K562 (cell line): ENCODE results near the gene ATM. TPM values are rescaled to one million over a fixed set of nuclear protein-coding genes. Genes with fewer than 3 reads are reported as not detected.
"Not testable (repeated sequence)": the region's sequence is repeated elsewhere in the genome, so short reads cannot be mapped to it uniquely, and the experiment has no call there.

ENCODE experiments used
- ATAC-seq: fragments of 200-7000 bp; cut with Tn5 transposase; 3 replicates; pipeline ENCODE4 v1.9.1; 2020; ENCODE audit warnings: moderate library complexity
- BruUV-seq: library from RNA; stranded (reverse); fragments of 400-500 nt; replicated peaks from 2 replicates; lab custom pipeline; 2021; lab: Mats Ljungman, UMichigan
- CTCF ChIA-PET: fragments of 300-600 bp; formaldehyde crosslinking; extraction: SDS; loops from one replicate; lab custom pipeline; 2021; ENCODE audit warnings: low intra/inter-chr PET ratio; lab: Yijun Ruan, JAX
- POLR2A ChIA-PET: fragments of 300-600, 350-650 bp; sonication (Branson Sonifier 250); formaldehyde crosslinking; extraction: SDS; loops from one replicate; lab custom pipeline; 2021; ENCODE audit warnings: antibody characterized with exemption, inconsistent platforms; lab: Yijun Ruan, JAX
- DNase-seq, 4 experiments: peaks; one replicate each; pipeline versions ENCODE4 v3.0.0 to v3.0.0-alpha.2; 2011 to 2018; ENCODE audit warnings: low spot score in 3 of 4, mixed read lengths in 3 of 4; ENCODE audit errors: extremely low read depth in 1 of 4
- FAIRE-seq: peaks from 2 replicates; lab custom pipeline; 2011; peaks lifted over from hg19 to GRCh38; lab: Jason Lieb, UNC
- H2AFZ ChIP-seq: 2 replicates; pipeline ENCODE4 v1.6.0; 2011; ENCODE audit warnings: low read depth, low read length, control low read depth, inconsistent platforms
- H3K27ac ChIP-seq: fragments of 200-600 bp; 3 replicates; pipeline ENCODE4 v1.8.0; 2011; ENCODE audit warnings: low read depth, mild to moderate bottlenecking, control low read depth, inconsistent platforms, low read length, moderate library complexity, mixed read lengths; ENCODE audit errors: extremely low read depth
- H3K27me3 ChIP-seq, 2 experiments: fragments of 300-600 bp in 1 of 2; 2 replicates in 1 of 2; 3 replicates in 1 of 2; pipeline versions ENCODE4 v1.6.0 to v1.8.0; 2011; ENCODE audit warnings: inconsistent platforms in 2 of 2, low read length in 2 of 2, mild to moderate bottlenecking in 1 of 2, mixed read lengths in 1 of 2, moderate library complexity in 1 of 2; ENCODE audit not compliant: control insufficient read depth in 2 of 2, insufficient read depth in 2 of 2
- H3K36me3 ChIP-seq: fragments of 300-600 bp; 3 replicates; pipeline ENCODE4 v1.8.0; 2011; ENCODE audit warnings: mild to moderate bottlenecking, low read length, inconsistent platforms; ENCODE audit not compliant: control insufficient read depth, insufficient read depth
- H3K4me1 ChIP-seq, 2 experiments: fragments of 200-600 bp in 1 of 2; replicated peaks in 1 of 2; 2 replicates in 1 of 2; 3 replicates in 1 of 2; pipeline versions ENCODE4 v1.5.1 to v1.8.0; 2011; ENCODE audit warnings: inconsistent platforms in 2 of 2, low read length in 2 of 2, mild to moderate bottlenecking in 1 of 2, mixed read lengths in 1 of 2, moderate library complexity in 1 of 2; ENCODE audit not compliant: control insufficient read depth in 2 of 2, insufficient read depth in 2 of 2
- H3K4me2 ChIP-seq: 2 replicates; pipeline ENCODE4 v1.6.1; 2011; ENCODE audit warnings: low read length, control low read depth, inconsistent platforms, mixed read lengths; ENCODE audit not compliant: insufficient read depth
- H3K4me3 ChIP-seq: fragments of 200-600 bp; sonication (generic), shearing (Covaris generic); 2 replicates; pipeline ENCODE4 v1.5.1; 2016; ENCODE audit warnings: control low read depth, inconsistent platforms
- H3K79me2 ChIP-seq: fragments of 200-600 bp; 3 replicates; pipeline ENCODE4 v1.8.0; 2011; ENCODE audit warnings: low read length, inconsistent platforms; ENCODE audit not compliant: control insufficient read depth, insufficient read depth
- H3K9ac ChIP-seq, 2 experiments: 2 replicates each; pipeline versions ENCODE4 v1.6.0 to v1.6.1; 2011; ENCODE audit warnings: low read depth in 2 of 2, low read length in 2 of 2, control low read depth in 1 of 2, inconsistent platforms in 1 of 2, mild to moderate bottlenecking in 1 of 2, mixed read lengths in 1 of 2; ENCODE audit not compliant: insufficient read depth in 1 of 2
- H3K9me1 ChIP-seq: one replicate; pipeline ENCODE4 v1.6.0; 2011; ENCODE audit warnings: inconsistent platforms, mild to moderate bottlenecking, low read length, moderate library complexity; ENCODE audit not compliant: control insufficient read depth, insufficient read depth
- H3K9me3 ChIP-seq: replicated peaks from 2 replicates; pipeline ENCODE4 v1.5.1; 2011; ENCODE audit warnings: low read depth, low read length, inconsistent platforms; ENCODE audit not compliant: control insufficient read depth, insufficient read depth
- H4K20me1 ChIP-seq: replicated peaks from 2 replicates; pipeline ENCODE4 v1.6.1; 2011; ENCODE audit warnings: low read length, inconsistent platforms, mixed read lengths; ENCODE audit not compliant: control insufficient read depth, insufficient read depth
- ARID1B ChIP-seq: fragments of 450-650 bp; IDR thresholded peaks from 2 replicates; pipeline ENCODE4 v1.6.1; 2016; ENCODE audit warnings: antibody characterized with exemption, mild to moderate bottlenecking, inconsistent platforms
- WGBS: fragments of 100-300 bp; shearing (Covaris generic); methylation state at CpG from one replicate; pipeline ENCODE4 v1.1.6; 2016; ENCODE audit warnings: low coverage, mixed read lengths; ENCODE audit not compliant: insufficient coverage; ENCODE audit errors: missing lambda C conversion rate; 5-methylcytosine and 5-hydroxymethylcytosine counted together
- in situ Hi-C: fragments of 300-500 bp; cut with MboI; formaldehyde crosslinking; loops from 4 replicates; pipeline ENCODE4 v1.15.0; 2018; ENCODE audit warnings: inconsistent platforms, mixed read lengths
- intact Hi-C: fragments of 100-400 bp; cut with micrococcal nuclease; formaldehyde crosslinking; loops from 2 replicates; pipeline ENCODE4 v1.14.2; 2022
- polyA plus RNA-seq, 8 experiments: library from polyadenylated mRNA; depleted of rRNA in 4 of 8; stranded (reverse) in 5 of 8; unstranded in 3 of 8; fragments of >200 nt; fragmentation: Nextera tagmentation in 2 of 8; fragmentation: Illumina TruSeq in 1 of 8; extraction: Ambion mirVana in 2 of 8; extraction: Trizol in 1 of 8; gene quantifications; 2 replicates each; pipeline versions ENCODE4 v1.2.1 to v1.2.3, GENCODE V29; 2011 to 2014; ENCODE audit warnings: inconsistent platforms in 1 of 8, missing spikeins in 1 of 8
- total RNA-seq, 7 experiments: library from RNA; depleted of rRNA in 6 of 7; stranded (reverse); fragments of >200 nt in 6 of 7; fragmentation: Illumina TruSeq in 2 of 7; extraction: Trizol in 2 of 7; gene quantifications; 2 replicates each; pipeline versions ENCODE4 v1.2.1 to v1.2.3, GENCODE V29; 2011 to 2021; ENCODE audit warnings: low replicate concordance in 1 of 7
- TF ChIP-seq, protein P1 (sequence below): fragments of 250-450 bp; sonication (Bioruptor Pico); IDR thresholded peaks from 2 replicates; pipeline ENCODE4 v1.6.1; 2021; ENCODE audit warnings: mild to moderate bottlenecking

The ATM gene
- total and polyA plus RNA-seq, 9 of the 15 experiments (the other 6 are each of a cell fraction or from before 2014, with no cell fraction given) = 8.3 to 46.8 (median 26.2) TPM

DNA sequence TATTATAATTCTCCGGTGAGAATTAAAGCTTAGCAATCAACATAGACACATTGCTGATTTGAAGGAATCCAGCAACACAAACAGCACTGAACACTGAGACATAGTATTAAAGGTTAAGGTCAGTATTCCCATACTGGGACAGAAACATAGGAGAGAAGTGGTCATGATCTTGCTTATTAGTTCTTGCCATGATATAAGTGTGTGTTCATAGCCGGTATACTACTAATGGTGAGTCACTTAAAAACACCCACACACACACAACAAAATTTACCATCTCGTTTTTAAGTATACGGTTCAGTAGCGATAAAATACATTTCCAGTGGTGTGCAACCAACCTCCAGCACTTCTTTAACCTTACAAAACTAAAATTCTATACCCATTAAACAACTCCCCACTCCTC lies 148.1 kb downstream of the ATM start:
- 51% methylated on average over 5 of the region's 5 CpGs for WGBS
- ChIA-PET CTCF (no interaction called here), POLR2A (no interaction called here)
- no peak overlapping the region for H2AFZ ChIP-seq
- DNase-seq (no peak), FAIRE-seq (no peak), ATAC-seq (no peak)
- no peak overlapping the region for H3K4me3 ChIP-seq
- H3K36me3 ChIP-seq = no peaks in the 10 kb centered on the region
- no peak overlapping the region for H3K9ac ChIP-seq
- no peaks in the 10 kb centered on the region for H3K79me2 ChIP-seq
- intact Hi-C loops (no loop called here), in situ Hi-C loops (no loop called here)
- no peaks in the 10 kb centered on the region for H4K20me1 ChIP-seq
- no peak for TF ChIP-seq ARID1B
- TF ChIP-seq, protein P1, sequence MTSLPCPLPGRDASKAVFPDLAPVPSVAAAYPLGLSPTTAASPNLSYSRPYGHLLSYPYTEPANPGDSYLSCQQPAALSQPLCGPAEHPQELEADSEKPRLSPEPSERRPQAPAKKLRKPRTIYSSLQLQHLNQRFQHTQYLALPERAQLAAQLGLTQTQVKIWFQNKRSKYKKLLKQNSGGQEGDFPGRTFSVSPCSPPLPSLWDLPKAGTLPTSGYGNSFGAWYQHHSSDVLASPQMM = no peak
- H3K9me3 ChIP-seq = no peaks in the 10 kb centered on the region
- no peaks in the 10 kb centered on the region for H3K9me1 ChIP-seq
- H3K4me1 ChIP-seq = no peaks in the 10 kb centered on the region
- H3K27ac ChIP-seq = no peak overlapping the region
- H3K4me2 ChIP-seq = no peak overlapping the region
- BruUV-seq = no TSS peak
- no peaks in the 10 kb centered on the region for H3K27me3 ChIP-seq

DNA sequence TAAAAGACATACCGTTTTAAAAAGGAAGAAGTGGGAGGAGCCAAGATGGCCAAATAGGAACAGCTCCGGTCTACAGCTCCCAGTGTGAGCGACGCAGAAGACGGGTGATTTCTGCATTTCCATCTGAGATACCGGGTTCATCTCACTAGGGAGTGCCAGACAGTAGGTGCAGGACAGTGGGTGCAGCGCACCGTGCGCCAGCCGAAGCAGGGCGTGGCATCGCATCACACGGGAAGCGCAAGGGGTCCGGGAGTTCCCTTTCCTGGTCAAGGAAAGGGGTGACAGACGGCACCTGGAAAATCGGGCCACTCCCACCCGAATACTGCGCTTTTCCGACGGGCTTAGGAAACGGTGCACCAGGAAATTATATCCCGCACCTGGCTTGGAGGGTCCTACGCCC lies 150.6 kb downstream of the ATM start:
- CTCF ChIA-PET, POLR2A ChIA-PET: not testable (repeated sequence)

More for the DNA sequence above, 150.6 kb downstream of the ATM start:
- H3K27me3 ChIP-seq, H4K20me1 ChIP-seq, H3K4me3 ChIP-seq, H3K9me1 ChIP-seq, H3K36me3 ChIP-seq, H3K79me2 ChIP-seq, DNase-seq, ATAC-seq, H3K4me2 ChIP-seq, H3K4me1 ChIP-seq, H3K9ac ChIP-seq, H2AFZ ChIP-seq, in situ Hi-C loops, intact Hi-C loops, H3K27ac ChIP-seq, BruUV-seq, H3K9me3 ChIP-seq, FAIRE-seq: not testable (repeated sequence)
- 67% methylated on average over 15 of the region's 24 CpGs for WGBS
